RWPE1 (cell line): ENCODE data around the gene SHOC2.
"Not testable (repeated sequence)": the region's sequence is repeated elsewhere in the genome, so short reads cannot be mapped to it uniquely, and the experiment has no call there.

Source experiments
- CTCF ChIA-PET: fragments of 350-600 bp; sonication (Branson Sonifier 250); formaldehyde crosslinking; extraction: SDS; loops from one replicate; lab custom pipeline; 2021; lab: Yijun Ruan, JAX
- POLR2A ChIA-PET: fragments of 400-600 bp; formaldehyde crosslinking; extraction: SDS; loops from one replicate; lab custom pipeline; 2020; ENCODE audit warnings: antibody characterized with exemption; ENCODE audit not compliant: low non-redundant PET; lab: Yijun Ruan, JAX
- DNase-seq: peaks from one replicate; pipeline ENCODE4 v3.0.0; 2012; ENCODE audit warnings: low spot score
- H3K27ac ChIP-seq: fragments of 450-650 bp; 2 replicates; pipeline ENCODE4 v1.5.1; 2017
- TF ChIP-seq, protein P1 (sequence below): fragments of 450-650 bp; conservative IDR thresholded peaks from 2 replicates; pipeline ENCODE4 v1.5.1; 2017; ENCODE audit warnings: low read depth, mild to moderate bottlenecking

Gene SHOC2

GRCh38 chr10:110914431-110914830 lies 5.0 kb upstream of the SHOC2 start:
- POLR2A ChIA-PET: no interaction called here
- CTCF ChIA-PET: interaction anchor here (0.6 to 0.7 kb wide), 2 partner anchors 306 to 1780 kb away, joined by 3 to 4 read pairs; no protein-coding TSS in a partner anchor
- no peak for DNase-seq
- TF ChIP-seq, protein P1, sequence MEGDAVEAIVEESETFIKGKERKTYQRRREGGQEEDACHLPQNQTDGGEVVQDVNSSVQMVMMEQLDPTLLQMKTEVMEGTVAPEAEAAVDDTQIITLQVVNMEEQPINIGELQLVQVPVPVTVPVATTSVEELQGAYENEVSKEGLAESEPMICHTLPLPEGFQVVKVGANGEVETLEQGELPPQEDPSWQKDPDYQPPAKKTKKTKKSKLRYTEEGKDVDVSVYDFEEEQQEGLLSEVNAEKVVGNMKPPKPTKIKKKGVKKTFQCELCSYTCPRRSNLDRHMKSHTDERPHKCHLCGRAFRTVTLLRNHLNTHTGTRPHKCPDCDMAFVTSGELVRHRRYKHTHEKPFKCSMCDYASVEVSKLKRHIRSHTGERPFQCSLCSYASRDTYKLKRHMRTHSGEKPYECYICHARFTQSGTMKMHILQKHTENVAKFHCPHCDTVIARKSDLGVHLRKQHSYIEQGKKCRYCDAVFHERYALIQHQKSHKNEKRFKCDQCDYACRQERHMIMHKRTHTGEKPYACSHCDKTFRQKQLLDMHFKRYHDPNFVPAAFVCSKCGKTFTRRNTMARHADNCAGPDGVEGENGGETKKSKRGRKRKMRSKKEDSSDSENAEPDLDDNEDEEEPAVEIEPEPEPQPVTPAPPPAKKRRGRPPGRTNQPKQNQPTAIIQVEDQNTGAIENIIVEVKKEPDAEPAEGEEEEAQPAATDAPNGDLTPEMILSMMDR: no peak
- no peak overlapping the region for H3K27ac ChIP-seq

DNA sequence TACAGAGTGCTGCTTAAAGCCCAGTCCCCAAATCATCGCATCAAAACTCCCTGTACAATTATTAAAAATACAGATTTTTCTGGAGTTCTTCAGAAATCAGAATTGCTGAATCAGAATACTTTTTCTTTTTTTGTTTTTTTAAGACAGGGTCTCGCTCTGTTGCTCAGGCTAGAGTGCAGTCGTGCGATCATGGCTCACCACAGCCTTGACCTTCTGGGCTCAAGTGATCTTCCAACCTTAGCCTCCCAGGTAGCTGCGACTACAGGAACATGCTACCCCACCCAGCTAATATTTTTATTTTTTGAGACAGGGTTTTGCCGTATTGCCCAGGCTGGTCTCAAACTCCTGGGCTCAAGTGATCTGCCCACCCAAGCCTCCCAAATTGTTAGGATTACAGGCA lies 4.4 kb upstream of the SHOC2 start:
- TF ChIP-seq, protein P1: no peak
- H3K27ac ChIP-seq: no peak overlapping the region
- ChIA-PET CTCF (interaction anchor here (0.5 kb wide), 1 partner anchor 135 kb away, joined by 3 read pairs; no protein-coding TSS in a partner anchor), POLR2A (no interaction called here)
- no peak for DNase-seq

DNA sequence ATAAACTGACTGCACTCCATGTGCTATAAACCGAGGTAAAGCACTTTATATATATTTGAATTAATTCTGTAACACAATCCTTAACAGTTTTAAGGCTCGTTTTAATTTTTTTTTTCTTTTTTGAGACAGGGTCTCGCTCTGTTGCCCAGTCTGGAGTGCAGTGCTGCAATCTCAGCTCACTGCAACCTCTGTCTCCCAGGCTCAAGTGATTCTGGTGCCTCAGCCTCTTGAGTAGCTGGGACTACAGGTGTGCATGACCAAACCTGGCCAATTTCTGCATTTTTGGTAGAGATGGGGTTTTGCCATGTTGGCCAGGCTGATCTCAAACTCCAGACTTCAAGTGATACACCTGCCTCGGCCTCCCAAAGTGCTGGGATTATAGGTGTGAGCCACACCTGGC lies 3.8 kb upstream of the SHOC2 start:
- POLR2A ChIA-PET, H3K27ac ChIP-seq, CTCF ChIA-PET, DNase-seq: not testable (repeated sequence)

GRCh38 chr10:110916554-110917346 lies 2.7 kb upstream of the SHOC2 start:
- TF ChIP-seq, protein P1: no peak
- no peak overlapping the region for H3K27ac ChIP-seq
- no peak for DNase-seq
- ChIA-PET POLR2A (no interaction called here), CTCF (interaction anchor here (0.7 kb wide), 1 partner anchor 416 kb away, joined by 3 read pairs; no protein-coding TSS in a partner anchor)

- peak; percentile 99 for DNase-seq
- ChIA-PET POLR2A (interaction anchor here (0.7 to 1.2 kb wide), 5 partner anchors 11 to 708 kb away, joined by 3 to 6 read pairs (median 3); no protein-coding TSS in a partner anchor), CTCF (interaction anchor here (0.6 to 0.9 kb wide), 4 partner anchors 69 to 256 kb away, joined by 3 to 5 read pairs (median 4); no protein-coding TSS in a partner anchor)
- peak overlapping the region; percentile 97 for H3K27ac ChIP-seq
- TF ChIP-seq, protein P1: 0 out of 2 replicates have a peak, but pooled peaks have one; percentile 7
These were observed 1.1 kb upstream of the SHOC2 start for GRCh38 chr10:110918269-110918642.

DNA sequence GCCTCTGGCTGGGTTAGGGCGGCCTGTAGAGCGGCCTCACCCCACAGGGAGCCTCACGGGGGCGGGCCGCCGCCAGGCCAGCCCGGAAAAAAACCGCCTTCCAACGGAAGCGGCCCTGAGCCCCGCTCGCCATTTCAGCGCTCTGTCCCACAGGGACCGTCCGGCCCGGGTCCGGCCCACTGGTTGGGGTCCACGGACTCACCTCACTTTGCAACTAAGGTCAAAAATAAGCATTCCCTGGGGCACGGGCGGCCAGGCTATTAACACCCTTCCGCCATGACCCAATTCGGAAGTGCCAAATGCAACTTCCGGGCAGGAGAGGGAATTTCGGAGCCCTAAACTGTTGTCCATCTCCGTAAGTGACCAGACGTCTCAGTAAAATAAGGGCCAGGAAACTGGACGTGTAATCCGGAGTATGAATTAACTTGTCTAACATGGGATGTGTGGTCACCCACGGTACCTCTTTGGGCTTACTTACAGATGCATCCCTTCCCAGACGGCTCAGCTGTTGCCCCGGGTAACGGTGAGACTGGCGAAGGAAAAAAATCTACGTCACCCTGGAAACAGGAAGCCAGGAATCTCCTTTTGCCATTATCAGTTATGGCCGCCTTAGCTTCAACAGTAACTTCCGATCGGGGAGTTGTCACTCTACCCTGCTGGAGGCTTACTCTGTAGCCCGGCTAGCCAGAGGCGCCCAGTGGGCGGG lies 608 bp upstream of the SHOC2 start, which contains the start of gene BBIP1:
BBIP1 (minus strand) TSS at position 538 of the 706 bp plus-strand sequence. CDS start 1,023 bp downstream, outside the sequence.
- POLR2A ChIA-PET: interaction anchor here (0.7 to 1.2 kb wide), 4 partner anchors 10 to 709 kb away, joined by 3 to 6 read pairs (median 4); no protein-coding TSS in a partner anchor
- TF ChIP-seq, protein P1: 0 out of 2 replicates have a peak, but pooled peaks have one; percentile 0
- peak within 1 kb of the TSS; percentile 97 for H3K27ac ChIP-seq
- CTCF ChIA-PET: interaction anchor here (0.6 to 1.0 kb wide), 2 partner anchors 172 to 247 kb away, joined by 3 to 7 read pairs; no protein-coding TSS in a partner anchor
- DNase-seq: peak; percentile 97
